Left lung (tissue), 10 donors: Measurements from ENCODE around the gene PGLYRP1. TPM values are rescaled to one million over a fixed set of nuclear protein-coding genes. Genes with fewer than 3 reads are reported as not detected.

ENCODE experiments used
- ATAC-seq: fragments of 200-7000 bp; cut with Tn5 transposase; one replicate; pipeline ENCODE4 v1.9.1; 2020; ENCODE audit warnings: moderate library complexity
- DNase-seq, 4 donors: peaks; one replicate each; pipeline ENCODE4 v3.0.0-alpha.2; 2013 to 2020
- H3K27ac ChIP-seq, 2 donors: fragments of 200-600 bp; sonication (generic) in 1 of 2; one replicate each; pipeline versions ENCODE4 v1.5.0 to v1.8.0; 2020 to 2021
- H3K27me3 ChIP-seq, 2 donors: fragments of 200-600 bp; sonication (generic) in 1 of 2; one replicate each; pipeline versions ENCODE4 v1.5.0 to v1.8.0; 2020 to 2021
- H3K36me3 ChIP-seq, 2 donors: fragments of 200-600 bp; sonication (generic) in 1 of 2; one replicate each; pipeline versions ENCODE4 v1.5.0 to v1.8.0; 2020 to 2021
- H3K4me1 ChIP-seq, 2 donors: fragments of 200-600 bp; one replicate each; pipeline ENCODE4 v1.8.0; 2021
- H3K4me3 ChIP-seq, 2 donors: fragments of 200-600 bp; sonication (generic) in 1 of 2; one replicate each; pipeline versions ENCODE4 v1.5.0 to v1.8.0; 2020 to 2021; ENCODE audit warnings: mild to moderate bottlenecking in 1 of 2
- H3K9me3 ChIP-seq, 2 donors: fragments of 200-600 bp; sonication (generic) in 1 of 2; one replicate each; pipeline versions ENCODE4 v1.5.0 to v1.8.0; 2020 to 2021
- intact Hi-C, 2 donors: fragments of 100-400 bp; cut with DNase I; formaldehyde crosslinking; loops; one replicate each; pipeline versions ENCODE4 v1.11.2 to v1.14.2; 2022
- polyA plus RNA-seq, 6 donors: library from polyadenylated mRNA; unstranded; fragments of 120-200 nt; gene quantifications; one replicate each; pipeline ENCODE4 v1.2.1, GENCODE V29; 2013; ENCODE audit not compliant: insufficient read length in 6 of 6
- total RNA-seq, 2 donors: library from RNA; stranded (reverse); fragmentation: NEBNext Ultra II Directional; extraction: Animal tissue kit (Norgen Biotek cat#: 25700); gene quantifications; one replicate each; pipeline ENCODE4 v1.2.1, GENCODE V29; 2021
- TF ChIP-seq, protein P1 (sequence below), 2 donors: fragments of 200-600 bp; sonication (generic) in 1 of 2; IDR thresholded peaks; one replicate each; pipeline versions ENCODE4 v1.5.0 to v1.8.0; 2021; ENCODE audit warnings: antibody characterized with exemption in 2 of 2
- donor health status: DM: no; HTN: yes; CAD: no.
- donor health status: DM: no; HTN: no; CAD: no.

The PGLYRP1 gene
- total and polyA plus RNA-seq, 8 donors: 0.31 to 6.3 (median 0.89) TPM

DNA sequence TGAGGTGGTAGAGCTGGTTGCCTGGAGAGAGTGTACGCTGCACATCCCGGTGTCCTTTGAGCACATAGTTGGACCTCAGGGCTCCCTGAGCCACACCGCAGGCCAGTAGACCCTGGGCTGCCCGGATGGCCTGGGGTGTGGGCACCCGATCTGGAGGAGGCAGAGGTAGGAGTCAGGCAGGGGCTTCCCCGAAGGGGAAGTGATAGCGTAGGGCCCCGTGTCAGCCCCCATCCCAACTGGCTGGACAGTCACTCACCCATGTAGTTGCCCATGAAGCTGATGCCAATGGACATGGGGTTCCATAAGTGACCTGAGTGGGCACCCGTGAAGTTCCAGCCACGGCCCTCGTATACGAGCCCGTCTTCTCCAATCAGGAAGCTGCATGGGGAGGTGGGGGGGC, 3.6 kb downstream of the PGLYRP1 start:
- DNase-seq: peak in 2 of 4 donors; percentile 28 to 57
- Histone ChIP-seq H3K27me3 (peaks cover 23 to 49% of the 10 kb centered on the region in 2 donors), H3K9me3 (no peaks in the 10 kb centered on the region), H3K4me3 (no peak overlapping the region), H3K36me3 (no peaks in the 10 kb centered on the region), H3K27ac (peak overlapping the region in 1 of 2 donors; percentile 18), H3K4me1 (peaks cover 7 to 45% of the 10 kb centered on the region in 2 donors)
- intact Hi-C loops: no loop called here
- TF ChIP-seq, protein P1, sequence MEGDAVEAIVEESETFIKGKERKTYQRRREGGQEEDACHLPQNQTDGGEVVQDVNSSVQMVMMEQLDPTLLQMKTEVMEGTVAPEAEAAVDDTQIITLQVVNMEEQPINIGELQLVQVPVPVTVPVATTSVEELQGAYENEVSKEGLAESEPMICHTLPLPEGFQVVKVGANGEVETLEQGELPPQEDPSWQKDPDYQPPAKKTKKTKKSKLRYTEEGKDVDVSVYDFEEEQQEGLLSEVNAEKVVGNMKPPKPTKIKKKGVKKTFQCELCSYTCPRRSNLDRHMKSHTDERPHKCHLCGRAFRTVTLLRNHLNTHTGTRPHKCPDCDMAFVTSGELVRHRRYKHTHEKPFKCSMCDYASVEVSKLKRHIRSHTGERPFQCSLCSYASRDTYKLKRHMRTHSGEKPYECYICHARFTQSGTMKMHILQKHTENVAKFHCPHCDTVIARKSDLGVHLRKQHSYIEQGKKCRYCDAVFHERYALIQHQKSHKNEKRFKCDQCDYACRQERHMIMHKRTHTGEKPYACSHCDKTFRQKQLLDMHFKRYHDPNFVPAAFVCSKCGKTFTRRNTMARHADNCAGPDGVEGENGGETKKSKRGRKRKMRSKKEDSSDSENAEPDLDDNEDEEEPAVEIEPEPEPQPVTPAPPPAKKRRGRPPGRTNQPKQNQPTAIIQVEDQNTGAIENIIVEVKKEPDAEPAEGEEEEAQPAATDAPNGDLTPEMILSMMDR (IDR thresholded peaks at IDR 0.05): no peak
- no peak for ATAC-seq

DNA sequence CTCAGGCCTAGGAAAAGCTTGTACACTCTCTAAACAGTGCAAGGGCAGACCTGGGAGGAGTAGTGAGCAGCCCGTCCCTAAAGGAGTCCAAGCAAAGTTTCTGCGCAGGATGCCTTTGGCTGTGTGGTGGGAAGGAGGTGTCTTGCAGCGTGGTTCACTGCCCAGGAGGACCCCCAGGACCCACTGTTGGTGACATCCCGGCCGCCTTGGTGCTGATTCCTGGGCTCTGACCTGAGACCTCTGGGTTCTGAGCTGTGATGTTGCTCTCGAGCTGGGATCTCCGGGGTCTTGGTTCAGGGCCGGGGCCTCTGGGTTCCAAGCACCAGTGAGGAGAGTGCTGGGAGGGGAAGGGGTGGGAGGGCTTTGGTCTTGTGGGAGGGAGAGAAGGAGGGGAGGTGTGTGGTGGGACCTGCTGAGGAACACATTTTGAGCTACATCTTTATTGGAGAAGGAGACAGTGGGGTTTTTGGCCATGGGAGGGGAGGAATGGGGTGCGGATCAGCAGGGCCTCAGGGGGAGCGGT, 4.1 kb downstream of the PGLYRP1 start:
- H3K27me3 ChIP-seq: peaks cover 28 to 49% of the 10 kb centered on the region in 2 donors
- H3K4me1 ChIP-seq: peaks cover 7 to 47% of the 10 kb centered on the region in 2 donors
- TF ChIP-seq, protein P1 (IDR thresholded peaks at IDR 0.05): no peak
- no peaks in the 10 kb centered on the region for H3K36me3 ChIP-seq
- no peak overlapping the region for H3K27ac ChIP-seq
- H3K9me3 ChIP-seq: no peaks in the 10 kb centered on the region
- ATAC-seq: no peak
- DNase-seq: peak in 1 of 4 donors; percentile 25
- intact Hi-C loops: no loop called here
- no peak overlapping the region for H3K4me3 ChIP-seq

DNA sequence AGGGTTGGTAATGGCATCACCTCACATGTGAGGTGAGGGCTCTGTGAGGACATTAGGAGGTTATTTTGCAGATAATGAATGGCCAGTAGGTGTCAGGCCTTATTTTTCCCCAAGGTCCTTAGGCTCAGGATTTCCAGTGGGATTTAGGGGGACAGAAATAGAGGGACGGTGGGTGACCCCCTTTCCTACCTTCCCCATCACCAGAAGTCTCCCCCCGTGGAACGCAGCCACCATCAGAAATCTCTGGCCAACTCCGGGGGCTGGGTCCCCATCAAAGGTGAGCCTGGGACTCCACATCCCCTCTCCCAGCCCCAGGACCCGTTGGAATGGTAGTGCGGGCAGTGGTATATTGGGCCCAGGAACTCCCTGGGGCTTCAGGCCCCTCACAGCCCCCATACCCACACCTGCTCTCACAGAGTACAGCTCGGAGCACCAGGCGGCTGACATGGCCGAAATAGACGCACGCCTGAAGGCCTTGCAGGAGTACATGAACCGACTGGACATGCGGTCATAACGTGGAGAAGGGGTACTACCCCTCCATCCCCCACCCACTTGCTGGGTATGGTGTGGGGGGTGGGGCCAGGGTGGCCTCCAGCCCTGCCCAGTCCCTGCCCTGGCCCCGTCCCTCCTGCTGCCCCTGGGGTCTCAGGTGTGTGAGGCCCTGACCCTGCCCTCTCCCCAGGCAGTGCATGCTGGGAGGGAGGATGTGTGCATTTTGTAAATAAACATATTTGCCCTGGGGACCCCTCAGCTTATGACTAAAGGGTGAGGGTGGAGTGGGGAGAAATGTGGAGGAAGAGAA, 4.8 kb downstream of the PGLYRP1 start:
- no peaks in the 10 kb centered on the region for H3K9me3 ChIP-seq
- TF ChIP-seq, protein P1 (IDR thresholded peaks at IDR 0.05): no peak
- intact Hi-C loops: no loop called here
- peaks cover 30 to 48% of the 10 kb centered on the region in 2 donors for H3K27me3 ChIP-seq
- H3K4me3 ChIP-seq: no peak overlapping the region
- H3K27ac ChIP-seq: peak overlapping the region in 1 of 2 donors; percentile 13
- DNase-seq (no peak), ATAC-seq (no peak)
- no peaks in the 10 kb centered on the region for H3K36me3 ChIP-seq
- peaks cover 7 to 47% of the 10 kb centered on the region in 2 donors for H3K4me1 ChIP-seq

DNA sequence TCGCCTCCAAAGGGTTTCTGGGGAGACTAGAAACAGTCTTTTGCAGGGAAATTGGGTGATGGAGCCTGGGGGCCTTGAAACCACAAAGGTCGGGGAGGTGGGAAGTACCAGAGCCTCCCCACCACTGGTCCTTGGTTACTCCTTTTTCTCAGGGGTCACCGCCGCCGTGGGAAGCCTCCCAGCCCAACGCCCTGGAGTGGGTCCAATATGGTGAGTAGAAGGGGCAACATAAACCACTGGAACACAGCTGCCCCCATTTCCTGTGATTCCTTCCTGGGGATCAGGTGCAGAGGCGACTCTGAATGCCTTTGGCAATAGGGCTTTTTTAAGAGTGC, 5.8 kb downstream of the PGLYRP1 start:
- DNase-seq (no peak), ATAC-seq (no peak)
- peak overlapping the region in 1 of 2 donors; percentile 78 for H3K4me3 ChIP-seq
- H3K27ac ChIP-seq: peak overlapping the region in 1 of 2 donors; percentile 13
- TF ChIP-seq, protein P1 (IDR thresholded peaks at IDR 0.05): peak in 1 of 2 donors; percentile 9
- H3K9me3 ChIP-seq: no peaks in the 10 kb centered on the region
- no peaks in the 10 kb centered on the region for H3K36me3 ChIP-seq
- peaks cover 20 to 42% of the 10 kb centered on the region in 2 donors for H3K27me3 ChIP-seq
- intact Hi-C loops: no loop called here
- H3K4me1 ChIP-seq: peaks cover 7 to 40% of the 10 kb centered on the region in 2 donors

DNA sequence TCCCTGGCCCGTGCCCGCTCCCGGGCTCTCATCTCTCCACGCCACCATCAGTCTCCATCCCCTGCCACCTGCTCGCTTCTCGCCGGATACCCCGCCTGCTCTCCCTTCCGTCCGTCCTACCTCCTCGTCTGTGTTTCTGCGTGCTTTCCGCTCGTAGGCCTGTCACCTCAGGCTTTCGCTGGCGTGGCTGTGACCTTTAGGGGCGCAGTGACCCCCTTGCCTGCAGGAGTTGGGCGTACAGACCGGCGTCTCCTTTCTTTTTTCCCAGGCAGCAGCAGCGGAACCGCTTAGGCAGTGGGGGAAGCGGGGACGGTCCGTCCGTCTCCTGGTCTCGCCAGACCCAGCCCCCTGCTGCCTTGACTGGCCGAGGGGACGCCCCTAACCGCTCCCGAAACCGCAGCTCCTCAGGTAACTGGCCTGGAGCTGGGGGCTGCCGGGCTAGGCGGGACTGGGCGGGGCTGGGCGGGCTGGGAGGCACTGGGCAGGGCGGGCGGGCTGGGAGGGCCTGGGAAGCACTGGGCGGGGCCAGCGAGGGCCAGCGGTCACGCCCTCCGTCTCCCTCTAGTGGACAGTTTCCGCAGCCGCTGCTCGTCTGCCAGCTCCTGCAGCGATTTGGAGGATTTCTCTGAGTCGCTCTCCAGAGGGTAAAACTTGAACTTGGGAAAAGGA, 6.3 kb downstream of the PGLYRP1 start:
- DNase-seq: peak; percentile 75 to 95 (median 87)
- ATAC-seq: peak; percentile 86
- Histone ChIP-seq H3K4me3 (peak overlapping the region; percentile 46 to 78), H3K4me1 (peaks cover 7 to 35% of the 10 kb centered on the region in 2 donors), H3K27me3 (peaks cover 17 to 37% of the 10 kb centered on the region in 2 donors), H3K27ac (peak overlapping the region in 1 of 2 donors; percentile 73), H3K9me3 (no peaks in the 10 kb centered on the region), H3K36me3 (no peaks in the 10 kb centered on the region)
- intact Hi-C loops: no loop called here
- TF ChIP-seq, protein P1 (IDR thresholded peaks at IDR 0.05): peak; percentile 73 to 92
